Peyer's patch (tissue), 4 donors: ENCODE results near the gene IGDCC3. TPM values are rescaled to one million over a fixed set of nuclear protein-coding genes. Genes with fewer than 3 reads are reported as not detected.

Experiments
- DNase-seq, 3 donors: peaks; one replicate each; pipeline ENCODE4 v3.0.0-alpha.2; 2017 to 2019
- H3K27ac ChIP-seq, 4 donors: fragments of 200-600 bp; sonication (generic); one replicate each; pipeline ENCODE4 v1.5.1; 2016 to 2019
- H3K27me3 ChIP-seq, 2 donors: fragments of 200-600 bp; sonication (generic); one replicate each; pipeline ENCODE4 v1.5.1; 2019
- H3K36me3 ChIP-seq, 3 donors: fragments of 200-600 bp; sonication (generic); one replicate each; pipeline ENCODE4 v1.5.1; 2016 to 2019
- H3K4me1 ChIP-seq, 4 donors: fragments of 200-600 bp; sonication (generic); one replicate each; pipeline ENCODE4 v1.5.1; 2016 to 2019
- H3K4me3 ChIP-seq, 4 donors: fragments of 200-600 bp; sonication (generic); 1 replicate in 3 of 4; 2 replicates in 1 of 4; pipeline ENCODE4 v1.5.1; 2016 to 2019; ENCODE audit warnings: mild to moderate bottlenecking in 1 of 4
- H3K9me3 ChIP-seq, 4 donors: fragments of 200-600 bp; sonication (generic); one replicate each; pipeline ENCODE4 v1.5.1; 2016 to 2019; ENCODE audit warnings: mild to moderate bottlenecking in 1 of 4
- CTCF ChIP-seq, 6 experiments: fragments of 450-650 bp in 4 of 6; fragments of 200-600 bp in 2 of 6; sonication (generic) in 1 of 6; IDR thresholded peaks; one replicate each; pipeline ENCODE4 v1.5.1; 2017 to 2019; ENCODE audit warnings: antibody characterized with exemption in 6 of 6, mild to moderate bottlenecking in 3 of 6, moderate library complexity in 1 of 6
- POLR2A ChIP-seq, 2 donors: fragments of 450-650 bp; IDR thresholded peaks; one replicate each; pipeline ENCODE4 v1.5.1; 2017; ENCODE audit warnings: antibody characterized with exemption in 2 of 2, mild to moderate bottlenecking in 2 of 2, moderate library complexity in 2 of 2
- total RNA-seq, 4 donors: library from RNA; depleted of rRNA; stranded (reverse); fragments of >200 nt; gene quantifications; one replicate each; pipeline ENCODE4 v1.1.0, GENCODE V29; 2016

IGDCC3 gene
- total RNA-seq, 4 donors from 2014 or later, result not detected

GRCh38 chr15:65328506-65329287 is 49.1 kb downstream of the IGDCC3 start:
- Histone ChIP-seq H3K4me1 (no peaks in the 10 kb centered on the region), H3K9me3 (no peaks in the 10 kb centered on the region), H3K36me3 (no peaks in the 10 kb centered on the region), H3K27me3 (no peaks in the 10 kb centered on the region), H3K27ac (no peak overlapping the region), H3K4me3 (no peak overlapping the region)
- no peak for TF ChIP-seq CTCF (IDR thresholded peaks at IDR 0.05)
- no peak for TF ChIP-seq POLR2A (IDR thresholded peaks at IDR 0.05)
- DNase-seq, result no peak

- Histone ChIP-seq H3K27ac (no peak overlapping the region), H3K4me3 (no peak overlapping the region), H3K9me3 (no peaks in the 10 kb centered on the region), H3K36me3 (no peaks in the 10 kb centered on the region), H3K4me1 (no peaks in the 10 kb centered on the region), H3K27me3 (no peaks in the 10 kb centered on the region)
- peak in 1 of 3 donors; percentile 31 for DNase-seq
- TF ChIP-seq POLR2A (IDR thresholded peaks at IDR 0.05), result no peak
- no peak for TF ChIP-seq CTCF (IDR thresholded peaks at IDR 0.05)
Measured at GRCh38 chr15:65327651-65328393, 50.0 kb downstream of the IGDCC3 start.

GRCh38 chr15:65326818-65327217 is 51.0 kb downstream of the IGDCC3 start:
- Histone ChIP-seq H3K27me3 (no peaks in the 10 kb centered on the region), H3K27ac (no peak overlapping the region), H3K36me3 (no peaks in the 10 kb centered on the region), H3K4me1 (no peaks in the 10 kb centered on the region), H3K4me3 (no peak overlapping the region), H3K9me3 (no peaks in the 10 kb centered on the region)
- no peak for TF ChIP-seq POLR2A (IDR thresholded peaks at IDR 0.05)
- DNase-seq, result no peak

- Histone ChIP-seq H3K36me3 (no peaks in the 10 kb centered on the region), H3K4me3 (no peak overlapping the region), H3K9me3 (no peaks in the 10 kb centered on the region), H3K4me1 (no peaks in the 10 kb centered on the region), H3K27ac (no peak overlapping the region), H3K27me3 (no peaks in the 10 kb centered on the region)
- no peak for DNase-seq
- TF ChIP-seq POLR2A (IDR thresholded peaks at IDR 0.05) (no peak), CTCF (IDR thresholded peaks at IDR 0.05) (no peak)
Measured at GRCh38 chr15:65326117-65326526, 51.7 kb downstream of the IGDCC3 start.

- no peak for TF ChIP-seq CTCF (IDR thresholded peaks at IDR 0.05)
- no peak for TF ChIP-seq POLR2A (IDR thresholded peaks at IDR 0.05)
- no peaks in the 10 kb centered on the region for H3K9me3 ChIP-seq
- no peak for DNase-seq
- no peaks in the 10 kb centered on the region for H3K27me3 ChIP-seq
- H3K4me1 ChIP-seq, result no peaks in the 10 kb centered on the region
- no peak overlapping the region for H3K4me3 ChIP-seq
- H3K36me3 ChIP-seq, result no peaks in the 10 kb centered on the region
- H3K27ac ChIP-seq, result no peak overlapping the region
Measured at GRCh38 chr15:65323071-65323511, 54.7 kb downstream of the IGDCC3 start.

GRCh38 chr15:65318870-65319356 is 58.9 kb downstream of the IGDCC3 start:
- TF ChIP-seq CTCF (IDR thresholded peaks at IDR 0.05), result peak; percentile 84 to 98 (median 90)
- TF ChIP-seq POLR2A (IDR thresholded peaks at IDR 0.05), result no peak
- no peak overlapping the region for H3K4me3 ChIP-seq
- DNase-seq, result peak; percentile 61 to 88 (median 78)
- no peaks in the 10 kb centered on the region for H3K9me3 ChIP-seq
- no peaks in the 10 kb centered on the region for H3K4me1 ChIP-seq
- no peaks in the 10 kb centered on the region for H3K36me3 ChIP-seq
- no peak overlapping the region for H3K27ac ChIP-seq
- no peaks in the 10 kb centered on the region for H3K27me3 ChIP-seq
